Ovary (tissue), 9 donors: Measurements from ENCODE around the gene FARP1. TPM values are rescaled to one million over a fixed set of nuclear protein-coding genes. Genes with fewer than 3 reads are reported as not detected.

Experiments used
- DNase-seq, 5 donors: peaks; one replicate each; pipeline ENCODE4 v3.0.0-alpha.2; 2019 to 2020
- H3K27ac ChIP-seq, 2 donors: fragments of 200-600 bp; one replicate each; pipeline versions ENCODE4 v1.5.1 to v1.8.0; 2019 to 2022
- H3K27me3 ChIP-seq: fragments of 200-600 bp; one replicate; pipeline ENCODE4 v1.8.0; 2022
- H3K36me3 ChIP-seq: fragments of 200-600 bp; sonication (generic); one replicate; pipeline ENCODE4 v1.5.1; 2019
- H3K4me1 ChIP-seq: one replicate; pipeline ENCODE4 v1.8.1; 2013; ENCODE audit warnings: mild to moderate bottlenecking, moderate library complexity; ENCODE audit not compliant: insufficient read depth
- H3K4me3 ChIP-seq: fragments of 200-600 bp; sonication (generic); one replicate; pipeline ENCODE4 v1.5.1; 2017
- H3K9me3 ChIP-seq, 2 donors: fragments of 200-600 bp in 1 of 2; sonication (generic) in 1 of 2; one replicate each; pipeline versions ENCODE4 v1.5.1 to v1.8.1; 2013 to 2019; ENCODE audit warnings: mild to moderate bottlenecking in 1 of 2, moderate library complexity in 1 of 2
- CTCF ChIP-seq, 3 donors: fragments of 450-650 bp in 2 of 3; fragments of 200-600 bp in 1 of 3; IDR thresholded peaks; one replicate each; pipeline versions ENCODE4 v1.5.1 to v1.8.0; 2016 to 2022; ENCODE audit warnings: antibody characterized with exemption in 3 of 3, mild to moderate bottlenecking in 1 of 3
- EP300 ChIP-seq: sonication (generic); formaldehyde crosslinking; IDR thresholded peaks from one replicate; pipeline ENCODE4 v1.6.1; 2017; ENCODE audit warnings: antibody characterized with exemption
- POLR2A ChIP-seq: fragments of 450-650 bp; IDR thresholded peaks from one replicate; pipeline ENCODE4 v1.6.1; 2017; ENCODE audit warnings: antibody characterized with exemption, mild to moderate bottlenecking, moderate library complexity
- WGBS, 3 donors: extraction: QIAGEN DNeasy Blood & Tissue Kit in 1 of 3; methylation state at CpG; one replicate each; pipeline versions ENCODE4 v1.1.5 to v1.1.7; 2013 to 2017; 5-methylcytosine and 5-hydroxymethylcytosine counted together
- intact Hi-C, 4 donors: fragments of 100-400 bp; cut with DNase I; formaldehyde crosslinking; loops; one replicate each; pipeline versions ENCODE4 v1.11.0 to v1.15.1; 2022 to 2023
- polyA plus RNA-seq, 2 donors: library from polyadenylated mRNA; stranded (reverse); fragments of 200-250 nt in 1 of 2; fragments of 350-450 nt in 1 of 2; fragmentation: Illumina TruSeq in 1 of 2; extraction: RNeasy Lipid Tissue Mini Kit (QIAGEN cat#74804) in 1 of 2; gene quantifications; one replicate each; pipeline ENCODE4 v1.2.3, GENCODE V29; 2013 to 2014
- total RNA-seq, 7 donors: library from RNA; depleted of rRNA in 2 of 7; stranded (reverse); fragments of >200 nt in 2 of 7; fragmentation: NEBNext Ultra II Directional in 3 of 7; extraction: Animal tissue kit (Norgen Biotek cat#: 25700) in 3 of 7; gene quantifications; one replicate each; pipeline versions ENCODE4 v1.1.0 to v1.2.4, GENCODE V29; 2016 to 2023
- donor health status: DM: no; HTN: no; CAD: no; lungs with moderate emphysema.
- donor health status: DM: no; HTN: no; CAD: no.
- donor health status: Bipolar disorder and iron deficiency.
- donor health status: DM: yes; HTN: yes; CAD: no.
- donor health status: DM: no; HTN: no; CAD: no.
- donor health status: DM: yes; HTN: yes; CAD: no.

The FARP1 gene
- total and polyA plus RNA-seq, 9 donors: 10.2 to 90.1 (median 35.6) TPM

- Histone ChIP-seq H3K27me3 (no peaks in the 10 kb centered on the region), H3K4me1 (no peaks in the 10 kb centered on the region), H3K9me3 (no peaks in the 10 kb centered on the region), H3K36me3 (no peaks in the 10 kb centered on the region), H3K4me3 (no peak overlapping the region), H3K27ac (no peak overlapping the region)
- DNase-seq: no peak
- WGBS, 3 donors: 90 to 94% (median 93%) methylated on average over 5 of the region's 5 CpGs
- TF ChIP-seq POLR2A: no peak
- no peak for TF ChIP-seq EP300
- TF ChIP-seq CTCF (IDR thresholded peaks at IDR 0.05): no peak
- intact Hi-C loops: loop anchor here in 1 of 4 donors (10.0 kb wide), 1 partner anchor 556 kb away; no protein-coding TSS in a partner anchor
Measured at GRCh38 chr13:98129059-98129746, 13.7 kb upstream of the FARP1 start.

- no peaks in the 10 kb centered on the region for H3K4me1 ChIP-seq
- intact Hi-C loops: no loop called here
- H3K9me3 ChIP-seq: no peaks in the 10 kb centered on the region
- H3K27me3 ChIP-seq: no peaks in the 10 kb centered on the region
- TF ChIP-seq POLR2A: no peak
- no peak overlapping the region for H3K4me3 ChIP-seq
- H3K27ac ChIP-seq: no peak overlapping the region
- DNase-seq: no peak
- 73 to 90% (median 85%) methylated on average over 3 of the region's 3 CpGs for WGBS, 3 donors
- no peaks in the 10 kb centered on the region for H3K36me3 ChIP-seq
Measured at GRCh38 chr13:98133946-98134345, 8.9 kb upstream of the FARP1 start.

- Histone ChIP-seq H3K27ac (no peak overlapping the region), H3K4me1 (no peaks in the 10 kb centered on the region), H3K36me3 (no peaks in the 10 kb centered on the region), H3K4me3 (no peak overlapping the region), H3K27me3 (no peaks in the 10 kb centered on the region), H3K9me3 (no peaks in the 10 kb centered on the region)
- DNase-seq: no peak
- intact Hi-C loops: no loop called here
- 96 to 100% (median 97%) methylated on average over 1 of the region's 1 CpG for WGBS, 3 donors
- TF ChIP-seq CTCF (IDR thresholded peaks at IDR 0.05) (no peak), POLR2A (no peak), EP300 (no peak)
Measured at GRCh38 chr13:98134901-98135300, 8.0 kb upstream of the FARP1 start.

GRCh38 chr13:98141091-98141490, 1.8 kb upstream of the FARP1 start:
- 95 to 98% (median 95%) methylated on average over 7 of the region's 7 CpGs for WGBS, 3 donors

More at GRCh38 chr13:98141091-98141490, 1.8 kb upstream of the FARP1 start:
- intact Hi-C loops: loop anchor here in 3 of 4 donors (5.0 to 10.0 kb wide), 4 partner anchors 254 to 534 kb away; no protein-coding TSS in a partner anchor
- Histone ChIP-seq H3K4me1 (peaks cover 1% of the 10 kb centered on the region), H3K4me3 (no peak overlapping the region), H3K9me3 (no peaks in the 10 kb centered on the region), H3K27ac (no peak overlapping the region), H3K36me3 (no peaks in the 10 kb centered on the region), H3K27me3 (no peaks in the 10 kb centered on the region)
- no peak for DNase-seq
- TF ChIP-seq CTCF (IDR thresholded peaks at IDR 0.05) (no peak), EP300 (no peak), POLR2A (no peak)
